ENCODE measurements around the gene SUGP1. TPM values are rescaled to one million over a fixed set of nuclear protein-coding genes. Genes with fewer than 3 reads are reported as not detected.

The SUGP1 gene
- total RNA-seq, 1 experiment from 2014 or later: 81.3 TPM

DNA sequence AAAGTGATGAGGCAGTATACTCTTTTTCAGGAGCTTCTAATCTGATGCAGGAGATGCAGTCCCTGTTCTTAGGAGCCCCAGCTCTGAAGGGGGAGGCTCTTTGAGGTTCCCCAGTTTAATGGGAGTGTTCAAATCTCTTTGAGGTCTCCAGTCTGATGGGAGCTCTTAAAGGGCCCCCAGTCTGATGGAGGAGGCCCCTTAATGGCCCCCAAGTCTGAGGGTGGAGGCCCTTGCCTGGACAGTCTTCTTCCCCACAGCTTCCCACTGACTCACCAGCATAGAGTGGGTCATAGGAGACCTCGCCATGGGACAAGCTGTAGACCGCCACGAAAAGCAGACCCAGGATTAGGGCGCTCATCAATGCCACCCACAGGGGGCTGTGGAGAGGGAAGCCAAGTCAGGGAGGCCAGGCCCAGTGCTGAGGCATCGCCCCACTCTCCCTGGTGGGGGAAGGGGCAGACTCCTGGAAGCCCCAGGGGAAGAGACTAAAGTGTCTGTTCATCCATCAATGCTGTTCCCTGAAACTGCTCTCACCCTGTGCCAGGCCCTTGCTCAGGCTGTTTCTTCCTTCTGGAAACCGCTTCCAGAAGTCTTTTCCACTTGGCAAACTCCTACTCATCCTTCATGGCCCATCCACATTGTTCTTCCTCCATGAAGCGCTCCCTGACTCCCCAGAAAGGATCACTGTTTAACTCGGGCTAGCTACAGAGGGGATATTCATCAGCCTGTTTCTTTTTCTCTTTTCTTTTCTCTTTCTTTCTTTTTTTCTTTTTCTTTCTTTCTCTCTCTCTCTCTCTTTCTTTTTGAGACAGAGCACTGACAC, 49.3 kb downstream of the SUGP1 start (continued):
- TF ChIP-seq, protein P1, sequence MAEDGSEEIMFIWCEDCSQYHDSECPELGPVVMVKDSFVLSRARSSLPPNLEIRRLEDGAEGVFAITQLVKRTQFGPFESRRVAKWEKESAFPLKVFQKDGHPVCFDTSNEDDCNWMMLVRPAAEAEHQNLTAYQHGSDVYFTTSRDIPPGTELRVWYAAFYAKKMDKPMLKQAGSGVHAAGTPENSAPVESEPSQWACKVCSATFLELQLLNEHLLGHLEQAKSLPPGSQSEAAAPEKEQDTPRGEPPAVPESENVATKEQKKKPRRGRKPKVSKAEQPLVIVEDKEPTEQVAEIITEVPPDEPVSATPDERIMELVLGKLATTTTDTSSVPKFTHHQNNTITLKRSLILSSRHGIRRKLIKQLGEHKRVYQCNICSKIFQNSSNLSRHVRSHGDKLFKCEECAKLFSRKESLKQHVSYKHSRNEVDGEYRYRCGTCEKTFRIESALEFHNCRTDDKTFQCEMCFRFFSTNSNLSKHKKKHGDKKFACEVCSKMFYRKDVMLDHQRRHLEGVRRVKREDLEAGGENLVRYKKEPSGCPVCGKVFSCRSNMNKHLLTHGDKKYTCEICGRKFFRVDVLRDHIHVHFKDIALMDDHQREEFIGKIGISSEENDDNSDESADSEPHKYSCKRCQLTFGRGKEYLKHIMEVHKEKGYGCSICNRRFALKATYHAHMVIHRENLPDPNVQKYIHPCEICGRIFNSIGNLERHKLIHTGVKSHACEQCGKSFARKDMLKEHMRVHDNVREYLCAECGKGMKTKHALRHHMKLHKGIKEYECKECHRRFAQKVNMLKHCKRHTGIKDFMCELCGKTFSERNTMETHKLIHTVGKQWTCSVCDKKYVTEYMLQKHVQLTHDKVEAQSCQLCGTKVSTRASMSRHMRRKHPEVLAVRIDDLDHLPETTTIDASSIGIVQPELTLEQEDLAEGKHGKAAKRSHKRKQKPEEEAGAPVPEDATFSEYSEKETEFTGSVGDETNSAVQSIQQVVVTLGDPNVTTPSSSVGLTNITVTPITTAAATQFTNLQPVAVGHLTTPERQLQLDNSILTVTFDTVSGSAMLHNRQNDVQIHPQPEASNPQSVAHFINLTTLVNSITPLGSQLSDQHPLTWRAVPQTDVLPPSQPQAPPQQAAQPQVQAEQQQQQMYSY (CRISPR knock-in tag; IDR thresholded peaks at IDR 0.05): no peak

- ATAC-seq (peak; percentile 51), DNase-seq (ENCODE audit: low spot score) (peak; percentile 63)
- Mint-ChIP-seq H3K4me1 (peaks cover 10% of the 10 kb centered on the region), H3K9me3 (no peaks in the 10 kb centered on the region), H3K4me3 (no peak overlapping the region), H3K27me3 (ENCODE audit: low read depth) (peaks cover 49% of the 10 kb centered on the region), H3K27ac (no peak overlapping the region), H3K36me3 (no peaks in the 10 kb centered on the region)
- ChIA-PET POLR2A (no interaction called here), CTCF (interaction anchor here (0.6 to 1.1 kb wide), 2 partner anchors 39 to 154 kb away, joined by 4 read pairs; no protein-coding TSS in a partner anchor)
- TF ChIP-seq, protein P2, sequence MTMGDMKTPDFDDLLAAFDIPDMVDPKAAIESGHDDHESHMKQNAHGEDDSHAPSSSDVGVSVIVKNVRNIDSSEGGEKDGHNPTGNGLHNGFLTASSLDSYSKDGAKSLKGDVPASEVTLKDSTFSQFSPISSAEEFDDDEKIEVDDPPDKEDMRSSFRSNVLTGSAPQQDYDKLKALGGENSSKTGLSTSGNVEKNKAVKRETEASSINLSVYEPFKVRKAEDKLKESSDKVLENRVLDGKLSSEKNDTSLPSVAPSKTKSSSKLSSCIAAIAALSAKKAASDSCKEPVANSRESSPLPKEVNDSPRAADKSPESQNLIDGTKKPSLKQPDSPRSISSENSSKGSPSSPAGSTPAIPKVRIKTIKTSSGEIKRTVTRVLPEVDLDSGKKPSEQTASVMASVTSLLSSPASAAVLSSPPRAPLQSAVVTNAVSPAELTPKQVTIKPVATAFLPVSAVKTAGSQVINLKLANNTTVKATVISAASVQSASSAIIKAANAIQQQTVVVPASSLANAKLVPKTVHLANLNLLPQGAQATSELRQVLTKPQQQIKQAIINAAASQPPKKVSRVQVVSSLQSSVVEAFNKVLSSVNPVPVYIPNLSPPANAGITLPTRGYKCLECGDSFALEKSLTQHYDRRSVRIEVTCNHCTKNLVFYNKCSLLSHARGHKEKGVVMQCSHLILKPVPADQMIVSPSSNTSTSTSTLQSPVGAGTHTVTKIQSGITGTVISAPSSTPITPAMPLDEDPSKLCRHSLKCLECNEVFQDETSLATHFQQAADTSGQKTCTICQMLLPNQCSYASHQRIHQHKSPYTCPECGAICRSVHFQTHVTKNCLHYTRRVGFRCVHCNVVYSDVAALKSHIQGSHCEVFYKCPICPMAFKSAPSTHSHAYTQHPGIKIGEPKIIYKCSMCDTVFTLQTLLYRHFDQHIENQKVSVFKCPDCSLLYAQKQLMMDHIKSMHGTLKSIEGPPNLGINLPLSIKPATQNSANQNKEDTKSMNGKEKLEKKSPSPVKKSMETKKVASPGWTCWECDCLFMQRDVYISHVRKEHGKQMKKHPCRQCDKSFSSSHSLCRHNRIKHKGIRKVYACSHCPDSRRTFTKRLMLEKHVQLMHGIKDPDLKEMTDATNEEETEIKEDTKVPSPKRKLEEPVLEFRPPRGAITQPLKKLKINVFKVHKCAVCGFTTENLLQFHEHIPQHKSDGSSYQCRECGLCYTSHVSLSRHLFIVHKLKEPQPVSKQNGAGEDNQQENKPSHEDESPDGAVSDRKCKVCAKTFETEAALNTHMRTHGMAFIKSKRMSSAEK (CRISPR knock-in tag; IDR thresholded peaks at IDR 0.05; ENCODE audit: borderline replicate concordance): no peak
- TF ChIP-seq USF2 (CRISPR knock-in tag; IDR thresholded peaks at IDR 0.05): peak; percentile 28; the same call in 1 of the 2 replicates
These were observed 50.2 kb downstream of the SUGP1 start for GRCh38 chr19:19269952-19270694.

DNA sequence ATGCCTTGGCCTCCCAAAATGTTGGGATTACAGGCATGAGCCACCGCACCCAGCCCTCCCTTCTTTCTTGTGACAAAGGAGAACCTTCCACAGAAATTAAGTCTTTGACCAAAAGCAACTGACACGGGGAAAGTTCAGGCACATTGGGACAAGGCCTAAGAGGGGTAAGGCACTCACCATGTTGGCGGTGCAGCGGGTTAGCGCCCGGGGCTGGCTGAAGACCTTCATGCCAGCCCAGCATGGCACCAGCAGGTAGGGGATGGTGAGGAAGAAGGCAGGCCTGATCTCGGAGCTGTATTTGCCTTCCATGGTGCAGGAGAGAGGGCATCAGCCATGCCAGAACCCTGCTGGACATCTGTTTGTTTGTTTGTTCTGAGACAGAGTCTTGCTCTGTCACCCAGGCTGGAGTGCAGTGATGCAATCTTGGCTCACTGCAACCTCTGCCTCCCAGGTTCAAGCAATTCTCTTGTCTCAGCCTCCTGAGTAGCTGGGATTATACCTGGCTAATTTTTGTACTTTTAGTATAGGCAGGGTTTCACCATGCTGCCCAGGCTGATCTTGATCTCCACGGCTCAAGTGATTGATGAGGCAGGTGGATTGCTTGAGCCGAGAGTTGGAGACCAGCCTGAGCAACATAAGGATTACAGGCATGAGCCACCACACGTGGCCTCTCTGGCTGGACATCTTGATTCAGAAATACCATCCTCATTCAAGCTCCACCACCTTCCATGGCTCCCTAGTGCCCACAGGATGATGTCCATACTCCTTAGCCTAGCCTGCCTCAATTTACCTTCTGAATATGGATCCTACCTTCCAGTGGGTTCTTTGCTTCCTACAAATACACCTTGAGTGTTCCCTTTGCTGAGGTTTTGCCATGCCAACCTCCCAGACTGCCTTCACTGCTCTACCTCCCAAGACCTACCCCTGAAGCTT, 51.6 kb downstream of the SUGP1 start:
- POLR2A ChIA-PET: no interaction called here
- no peaks in the 10 kb centered on the region for H3K9me3 Mint-ChIP-seq
- peaks cover 53% of the 10 kb centered on the region for H3K27me3 Mint-ChIP-seq (ENCODE audit: low read depth)
- no peaks in the 10 kb centered on the region for H3K36me3 Mint-ChIP-seq
- H3K4me3 Mint-ChIP-seq: no peak overlapping the region
- TF ChIP-seq ZNF396 (CRISPR knock-in tag; IDR thresholded peaks at IDR 0.05; ENCODE audit: borderline replicate concordance): no peak
- TF ChIP-seq FOXP1 (CRISPR knock-in tag; IDR thresholded peaks at IDR 0.05; ENCODE audit: borderline replicate concordance): no peak
- no peak for TF ChIP-seq ZSCAN18 (CRISPR knock-in tag; IDR thresholded peaks at IDR 0.05)
- no peak for TF ChIP-seq CDX4 (CRISPR knock-in tag; IDR thresholded peaks at IDR 0.05; ENCODE audit: borderline replicate concordance)
- no peak for TF ChIP-seq MYBL2 (CRISPR knock-in tag; IDR thresholded peaks at IDR 0.05)
- no peak for TF ChIP-seq SP1 (CRISPR knock-in tag; conservative IDR thresholded peaks at IDR 0.05)
- no peak for TF ChIP-seq ZNF416 (CRISPR knock-in tag; IDR thresholded peaks at IDR 0.05)
- no peak; the same call in 1 of the 2 replicates for TF ChIP-seq GABPB1 (CRISPR knock-in tag; IDR thresholded peaks at IDR 0.05)
- no peak for TF ChIP-seq FOXK1 (CRISPR knock-in tag; IDR thresholded peaks at IDR 0.05)
- TF ChIP-seq, protein P3, sequence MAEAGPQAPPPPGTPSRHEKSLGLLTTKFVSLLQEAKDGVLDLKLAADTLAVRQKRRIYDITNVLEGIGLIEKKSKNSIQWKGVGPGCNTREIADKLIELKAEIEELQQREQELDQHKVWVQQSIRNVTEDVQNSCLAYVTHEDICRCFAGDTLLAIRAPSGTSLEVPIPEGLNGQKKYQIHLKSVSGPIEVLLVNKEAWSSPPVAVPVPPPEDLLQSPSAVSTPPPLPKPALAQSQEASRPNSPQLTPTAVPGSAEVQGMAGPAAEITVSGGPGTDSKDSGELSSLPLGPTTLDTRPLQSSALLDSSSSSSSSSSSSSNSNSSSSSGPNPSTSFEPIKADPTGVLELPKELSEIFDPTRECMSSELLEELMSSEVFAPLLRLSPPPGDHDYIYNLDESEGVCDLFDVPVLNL (CRISPR knock-in tag; IDR thresholded peaks at IDR 0.05; ENCODE audit: borderline replicate concordance, low read depth): no peak
- TF ChIP-seq NFATC4 (CRISPR knock-in tag; IDR thresholded peaks at IDR 0.05): no peak
- no peak for TF ChIP-seq FOXJ3 (CRISPR knock-in tag; IDR thresholded peaks at IDR 0.05; ENCODE audit: borderline replicate concordance)
- DNase-seq (ENCODE audit: low spot score): no peak
- ATAC-seq: no peak
- H3K4me1 Mint-ChIP-seq: peaks cover 10% of the 10 kb centered on the region
- CTCF ChIA-PET: no interaction called here
- H3K27ac Mint-ChIP-seq: no peak overlapping the region
